GM12891 (cell line): ENCODE measurements around the gene SCO2.

Source experiments
- POLR2A ChIP-seq: IDR thresholded peaks from 2 replicates; pipeline ENCODE4 v1.6.1; 2011; ENCODE audit warnings: low read depth, low read length, control low read depth
- POLR2AphosphoS5 ChIP-seq: IDR thresholded peaks from 2 replicates; pipeline ENCODE4 v1.6.1; 2011; ENCODE audit warnings: low read depth, low read length, control low read depth
- SPI1 ChIP-seq: IDR thresholded peaks from 2 replicates; pipeline ENCODE4 v1.6.1; 2011; ENCODE audit warnings: low read depth, low read length, control low read depth
- TAF1 ChIP-seq: IDR thresholded peaks from 2 replicates; pipeline ENCODE4 v1.6.1; 2011; ENCODE audit warnings: low read depth, low read length, control low read depth

GRCh38 chr22:50520826-50521453 lies 4.5 kb downstream of the SCO2 start:
- TF ChIP-seq TAF1 (no peak), POLR2A (no peak), SPI1 (no peak), POLR2AphosphoS5 (no peak)
